GM18519 (cell line): ENCODE results near the gene FARSA.
"Not testable (repeated sequence)": the region's sequence is repeated elsewhere in the genome, so short reads cannot be mapped to it uniquely, and the experiment has no call there.

Source experiments
- ATAC-seq: cut with Tn5 transposase; IDR thresholded peaks from one replicate; pipeline ENCODE4 v1.9.1; 2021; ENCODE audit warnings: mild to moderate bottlenecking, moderate library complexity; ENCODE audit not compliant: unreplicated experiment, low FRiP score

Gene FARSA

DNA sequence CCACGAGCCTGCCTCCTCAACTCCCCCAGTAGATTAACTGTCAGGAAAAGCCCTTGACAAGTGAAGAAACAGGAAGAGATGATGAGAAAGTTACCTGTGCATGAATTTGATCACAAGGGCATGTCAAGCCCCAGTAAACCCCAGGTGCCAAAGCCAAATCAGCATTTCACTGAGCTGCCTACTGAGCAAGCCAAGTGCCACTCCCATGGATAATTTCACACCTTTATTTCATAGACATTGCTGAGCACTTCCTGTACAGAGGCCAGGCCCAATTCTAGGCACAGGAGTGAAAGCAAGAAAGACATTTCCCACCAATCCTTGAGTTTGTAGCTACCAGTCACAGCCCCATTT is 21.1 kb upstream of the FARSA start:
- ATAC-seq = no peak

- no peak for ATAC-seq
Observed at GRCh38 chr19:12953799-12954611, 20.5 kb upstream of the FARSA start.

DNA sequence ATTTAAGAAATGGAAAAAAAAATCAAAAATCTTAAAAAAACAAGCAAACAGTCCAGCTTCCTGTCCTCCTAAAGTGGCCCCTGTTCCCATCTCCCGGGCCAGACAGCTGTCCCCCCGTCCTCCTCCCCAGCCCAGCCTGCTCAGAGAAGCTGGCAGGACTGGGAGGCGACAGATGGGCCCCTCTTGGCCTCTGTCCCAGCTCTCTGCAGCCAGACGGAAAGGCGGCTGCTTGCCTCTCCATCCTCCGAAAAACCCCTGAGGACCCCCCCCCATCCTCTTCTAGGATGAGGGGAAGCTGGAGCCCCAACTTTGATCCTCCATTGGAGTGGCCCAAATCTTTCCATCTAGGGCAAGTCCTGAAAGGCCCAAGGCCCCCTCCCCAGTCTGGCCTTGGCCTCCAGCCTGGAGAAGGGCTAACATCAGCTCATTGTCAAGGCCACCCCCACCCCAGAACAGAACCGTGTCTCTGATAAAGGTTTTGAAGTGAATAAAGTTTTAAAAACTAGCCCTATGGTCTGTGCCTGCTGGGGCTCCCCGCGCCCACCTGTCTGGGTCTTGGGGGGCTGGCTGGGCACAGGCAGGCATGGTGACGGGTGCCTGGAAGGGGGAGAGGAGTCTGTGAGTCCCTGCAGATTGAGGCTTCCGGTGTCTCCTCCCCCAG is 19.8 kb upstream of the FARSA start:
- ATAC-seq = no peak

GRCh38 chr19:12952488-12953137 is 19.1 kb upstream of the FARSA start:
- ATAC-seq = no peak

DNA sequence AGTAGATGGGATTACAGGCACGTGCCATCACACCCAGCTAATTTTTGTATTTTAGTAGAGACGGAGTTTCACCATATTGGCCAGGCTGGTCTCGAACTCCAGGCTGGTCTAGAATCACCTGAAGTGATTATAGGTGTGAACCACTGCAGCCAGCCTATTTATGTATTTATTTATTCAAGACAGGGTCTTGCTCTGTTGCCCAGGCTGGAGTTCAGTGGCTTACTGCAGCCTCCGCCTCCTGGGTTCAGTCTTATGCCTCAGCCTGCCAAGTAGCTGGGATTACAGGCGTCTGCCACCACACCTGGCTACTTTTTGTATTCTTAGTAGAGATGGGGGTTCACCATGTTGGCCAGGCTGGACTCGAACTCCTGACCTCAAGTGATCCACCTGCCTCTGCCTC is 18.5 kb upstream of the FARSA start:
- not testable (repeated sequence) for ATAC-seq

DNA sequence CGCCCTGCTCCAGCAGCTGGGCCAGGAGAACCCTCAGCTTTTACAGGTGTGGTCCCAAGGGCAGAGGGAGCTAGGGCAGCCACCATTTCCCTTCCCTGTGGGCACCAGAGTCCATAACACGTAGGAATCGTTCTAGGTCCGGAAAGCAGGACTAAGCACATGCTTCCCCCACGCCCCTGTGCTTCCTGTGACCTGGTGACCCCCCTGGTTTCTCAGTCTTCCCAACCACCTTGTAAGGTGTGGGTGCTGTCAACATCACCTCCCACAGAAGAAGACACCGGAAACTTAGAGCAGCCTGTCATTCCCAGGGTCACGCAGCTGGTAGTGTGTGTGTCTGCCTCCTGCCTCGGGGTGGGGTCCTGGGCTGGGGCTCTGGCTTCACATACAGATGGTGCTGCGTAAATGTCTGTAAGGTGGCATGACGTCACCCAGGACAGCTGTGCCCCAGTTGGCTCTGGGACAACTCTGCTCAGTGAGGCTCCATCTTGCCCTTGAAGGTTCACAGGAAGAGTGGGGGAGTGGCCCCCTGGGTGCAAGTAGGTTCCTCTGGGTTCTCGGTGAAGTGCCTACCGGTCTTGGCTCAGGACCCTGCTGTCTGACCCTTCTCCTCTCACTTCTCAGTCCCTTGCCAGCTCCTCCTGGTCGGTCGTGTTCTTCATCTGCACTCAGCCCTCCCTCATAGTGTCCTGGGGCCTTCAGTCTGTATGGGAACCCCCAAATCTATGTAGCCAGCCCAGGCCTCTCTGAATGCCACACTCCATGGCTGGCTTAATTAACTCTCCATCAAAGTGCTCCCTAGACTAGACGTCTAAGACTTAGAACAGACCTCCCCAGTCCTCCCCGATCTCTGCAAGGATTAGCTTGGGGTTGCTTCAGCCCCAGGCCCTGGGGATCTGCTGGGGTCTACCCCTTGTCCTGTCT is 16.1 kb upstream of the FARSA start:
- no peak for ATAC-seq

DNA sequence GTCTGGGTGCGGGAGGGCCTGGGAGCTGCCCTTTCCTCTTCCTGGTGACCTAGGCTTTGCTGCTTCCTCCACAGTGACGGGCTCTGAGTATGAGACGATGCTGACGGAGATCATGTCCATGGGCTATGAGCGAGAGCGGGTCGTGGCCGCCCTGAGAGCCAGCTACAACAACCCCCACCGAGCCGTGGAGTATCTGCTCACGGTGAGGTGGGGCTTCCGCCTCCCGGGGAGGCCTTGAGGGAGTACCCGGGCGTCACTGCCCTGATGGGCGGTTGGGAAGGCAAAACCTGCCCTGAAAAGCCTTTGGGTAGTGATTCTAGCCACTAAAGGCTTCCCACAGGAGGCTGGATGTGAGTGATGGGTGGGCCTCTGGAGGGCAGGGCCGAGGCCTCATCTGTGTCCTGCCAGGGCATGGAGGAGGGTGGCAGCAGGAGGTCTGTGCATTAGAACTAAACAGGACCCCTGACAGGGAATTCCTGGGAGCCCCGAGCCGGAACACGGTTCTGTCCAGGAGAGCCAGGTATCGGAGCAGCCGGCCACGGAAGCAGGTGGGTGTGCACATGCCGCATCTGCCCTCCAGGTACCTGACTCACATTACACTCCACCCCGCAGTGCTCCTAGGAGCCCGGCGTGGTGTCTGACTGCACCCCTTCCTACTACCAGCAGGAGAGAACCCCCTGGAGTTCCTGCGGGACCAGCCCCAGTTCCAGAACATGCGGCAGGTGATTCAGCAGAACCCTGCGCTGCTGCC is 15.3 kb upstream of the FARSA start:
- no peak for ATAC-seq

GRCh38 chr19:12947702-12948611 is 14.4 kb upstream of the FARSA start:
- ATAC-seq = no peak

DNA sequence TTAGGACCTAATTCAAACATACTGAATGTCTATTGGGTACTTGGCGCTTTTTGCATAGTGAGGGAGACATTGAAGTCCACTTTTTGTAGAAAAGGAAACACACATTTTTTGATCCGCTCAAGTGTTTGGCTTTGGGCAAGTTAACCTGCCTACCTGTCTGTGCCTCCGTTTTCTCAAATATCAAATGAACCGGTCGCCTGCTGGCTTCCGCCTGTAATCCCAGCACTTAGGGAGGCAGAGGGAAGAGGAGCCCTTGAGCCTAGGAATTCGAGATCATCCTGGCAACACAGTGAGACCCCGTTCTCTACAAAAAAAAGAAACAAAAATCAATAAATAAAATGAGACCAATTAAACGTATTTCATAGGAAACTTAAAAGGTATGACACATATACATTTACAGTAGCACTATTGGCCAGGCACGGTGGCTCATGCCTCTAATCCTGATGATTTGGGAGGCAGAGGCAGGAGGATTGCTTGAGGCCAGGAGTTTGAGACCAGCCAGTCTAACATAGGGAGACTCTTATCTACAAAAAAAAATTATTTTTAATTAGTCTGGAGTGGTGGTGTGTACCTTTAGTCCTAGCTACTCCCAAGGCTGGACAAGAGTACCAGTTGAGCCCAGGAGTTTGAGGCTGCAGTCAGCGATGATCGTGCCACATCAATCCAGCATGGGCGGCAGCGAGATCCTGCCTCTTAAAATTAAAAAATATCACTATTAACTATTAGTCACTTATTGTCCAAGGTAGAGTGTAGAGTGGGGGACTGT is 13.4 kb upstream of the FARSA start:
- ATAC-seq = no peak

DNA sequence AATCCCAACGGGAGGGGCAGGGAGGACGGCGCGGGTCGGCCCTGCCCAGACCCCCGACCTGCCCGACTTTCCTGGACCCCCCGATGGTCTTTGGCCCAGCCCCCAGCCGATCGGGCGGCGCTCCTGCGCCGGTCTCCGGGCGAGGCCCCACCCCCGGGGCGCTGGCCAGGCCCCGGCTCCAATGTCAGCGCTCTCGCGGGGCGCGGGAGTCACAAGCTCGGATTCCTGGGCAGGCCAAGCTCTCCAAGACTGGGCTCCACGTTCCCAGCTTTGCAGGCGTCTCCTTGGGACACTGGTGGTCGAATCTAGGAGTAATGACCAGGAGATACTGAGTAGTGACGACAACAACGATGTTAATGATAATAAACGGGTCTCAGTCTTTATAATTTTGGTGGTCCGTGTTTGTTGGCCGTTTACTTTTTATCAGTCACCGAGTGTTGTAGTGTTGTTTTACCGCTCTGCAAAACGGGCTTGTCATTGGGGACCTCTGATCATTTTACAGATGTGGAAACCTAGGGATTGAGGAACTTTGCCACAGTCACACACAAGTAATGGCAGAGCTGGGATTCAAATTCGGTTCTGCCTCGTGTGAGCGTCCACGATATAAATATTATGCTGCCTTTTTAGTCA is 12.7 kb upstream of the FARSA start:
- ATAC-seq = no peak

DNA sequence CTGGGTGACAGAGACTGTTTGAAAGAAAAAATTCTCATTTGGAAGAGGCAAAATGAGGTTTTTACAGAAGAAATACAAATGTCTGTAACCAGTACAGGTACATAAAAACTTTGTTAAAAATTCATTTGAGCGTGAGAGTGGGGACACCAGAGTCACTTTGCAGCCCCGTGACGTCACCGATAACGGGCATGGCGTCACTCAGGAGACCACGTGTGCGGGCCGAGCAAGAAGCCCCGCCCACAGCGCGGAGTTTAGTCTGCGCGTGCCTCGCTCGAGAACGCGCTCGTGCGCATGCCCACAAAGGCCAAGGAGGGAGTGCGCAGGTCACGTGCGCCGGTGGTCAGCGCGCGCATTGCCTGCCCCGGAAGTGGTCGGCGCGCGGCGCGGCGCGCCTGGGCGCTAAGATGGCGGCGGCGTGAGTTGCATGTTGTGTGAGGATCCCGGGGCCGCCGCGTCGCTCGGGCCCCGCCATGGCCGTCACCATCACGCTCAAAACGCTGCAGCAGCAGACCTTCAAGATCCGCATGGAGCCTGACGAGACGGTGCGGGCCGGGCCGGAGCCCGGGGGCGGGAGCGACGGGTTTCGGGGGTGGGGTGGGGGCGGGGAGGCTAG is 12.1 kb upstream of the FARSA start, which contains the start of gene RAD23A:
RAD23A (plus strand) TSS at position 384 of the 613 bp plus-strand sequence; CDS start at position 471, 87 bp downstream.
- peak; percentile 73 for ATAC-seq

- no peak for ATAC-seq
Observed at GRCh38 chr19:12944104-12944674, 10.7 kb upstream of the FARSA start.

DNA sequence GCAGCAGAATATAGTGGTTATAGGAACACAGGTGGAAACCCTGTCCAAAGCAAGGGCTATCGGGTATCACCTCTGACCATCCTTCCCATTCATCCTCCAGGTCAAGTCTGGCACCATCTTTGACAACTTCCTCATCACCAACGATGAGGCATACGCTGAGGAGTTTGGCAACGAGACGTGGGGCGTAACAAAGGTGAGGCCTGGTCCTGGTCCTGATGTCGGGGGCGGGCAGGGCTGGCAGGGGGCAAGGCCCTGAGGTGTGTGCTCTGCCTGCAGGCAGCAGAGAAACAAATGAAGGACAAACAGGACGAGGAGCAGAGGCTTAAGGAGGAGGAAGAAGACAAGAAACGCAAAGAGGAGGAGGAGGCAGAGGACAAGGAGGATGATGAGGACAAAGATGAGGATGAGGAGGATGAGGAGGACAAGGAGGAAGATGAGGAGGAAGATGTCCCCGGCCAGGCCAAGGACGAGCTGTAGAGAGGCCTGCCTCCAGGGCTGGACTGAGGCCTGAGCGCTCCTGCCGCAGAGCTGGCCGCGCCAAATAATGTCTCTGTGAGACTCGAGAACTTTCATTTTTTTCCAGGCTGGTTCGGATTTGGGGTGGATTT is 10.0 kb upstream of the FARSA start:
- no peak for ATAC-seq

DNA sequence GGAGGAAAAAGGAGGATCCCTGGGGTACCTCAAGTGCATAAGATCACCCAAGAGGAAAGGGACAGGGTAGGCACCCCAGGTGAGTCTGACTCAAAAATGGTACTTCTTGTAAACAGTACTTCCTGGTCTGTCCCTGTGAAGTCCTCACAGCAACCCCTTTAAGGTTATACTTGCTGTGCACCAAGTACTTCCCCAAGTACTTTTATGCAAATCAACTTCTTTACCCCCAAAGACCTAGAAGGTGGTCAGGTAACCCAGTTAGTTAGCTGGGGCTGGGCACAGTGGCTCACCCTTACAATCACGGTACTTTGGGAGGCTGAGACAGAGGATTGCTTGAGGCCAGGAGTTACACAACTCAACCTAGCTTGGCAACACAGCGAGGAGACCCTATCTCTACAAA is 7.4 kb upstream of the FARSA start:
- ATAC-seq = no peak

- no peak for ATAC-seq
Observed at GRCh38 chr19:12939975-12940423, 6.5 kb upstream of the FARSA start.
